Astrocyte (in vitro differentiated cells and primary cell): ENCODE data around the gene INPP5K. TPM values are rescaled to one million over a fixed set of nuclear protein-coding genes. Genes with fewer than 3 reads are reported as not detected.

ENCODE experiments used
- DNase-seq: peaks from one replicate; pipeline ENCODE4 v3.0.0-alpha.2; 2010; ENCODE audit warnings: low read depth
- FAIRE-seq: peaks from 2 replicates; lab custom pipeline; 2011; peaks lifted over from hg19 to GRCh38; lab: Jason Lieb, UNC
- H2AFZ ChIP-seq: 2 replicates; pipeline ENCODE4 v1.6.0; 2012; ENCODE audit warnings: low read depth, low read length, inconsistent platforms
- H3K27ac ChIP-seq: 2 replicates; pipeline ENCODE4 v1.5.1; 2011; ENCODE audit warnings: low read depth, low read length, inconsistent platforms
- H3K27me3 ChIP-seq: 2 replicates; pipeline ENCODE4 v1.6.0; 2011; ENCODE audit warnings: low read length, inconsistent platforms; ENCODE audit not compliant: insufficient read depth
- H3K36me3 ChIP-seq: 2 replicates; pipeline ENCODE4 v1.5.1; 2011; ENCODE audit warnings: low read length, inconsistent platforms; ENCODE audit not compliant: insufficient read depth
- H3K4me1 ChIP-seq: 2 replicates; pipeline ENCODE4 v1.5.1; 2011; ENCODE audit warnings: low read length, inconsistent platforms; ENCODE audit not compliant: insufficient read depth
- H3K4me2 ChIP-seq: 2 replicates; pipeline ENCODE4 v1.6.0; 2012; ENCODE audit warnings: low read length, inconsistent platforms
- H3K4me3 ChIP-seq: 2 replicates; pipeline ENCODE4 v1.5.1; 2011; ENCODE audit warnings: low read depth, mild to moderate bottlenecking, low read length, inconsistent platforms; ENCODE audit not compliant: insufficient read depth
- H3K79me2 ChIP-seq: 2 replicates; pipeline ENCODE4 v1.6.0; 2012; ENCODE audit warnings: mild to moderate bottlenecking, low read length, inconsistent platforms; ENCODE audit not compliant: insufficient read depth
- H3K9ac ChIP-seq: 2 replicates; pipeline ENCODE4 v1.6.0; 2012; ENCODE audit warnings: mild to moderate bottlenecking, low read length, inconsistent platforms
- H3K9me3 ChIP-seq: 2 replicates; pipeline ENCODE4 v1.5.1; 2012; ENCODE audit warnings: low read depth, mild to moderate bottlenecking, low read length, inconsistent platforms; ENCODE audit not compliant: insufficient read depth
- H4K20me1 ChIP-seq: 2 replicates; pipeline ENCODE4 v1.6.0; 2012; ENCODE audit warnings: low read length, inconsistent platforms; ENCODE audit not compliant: insufficient read depth
- H3K27ac Mint-ChIP-seq: one replicate; pipeline ENCODE4 v1.8.0; 2021; ENCODE audit warnings: mild to moderate bottlenecking, mixed read lengths; ENCODE audit not compliant: unreplicated experiment
- H3K27me3 Mint-ChIP-seq: one replicate; pipeline ENCODE4 v1.8.0; 2021; ENCODE audit warnings: low read depth, mixed read lengths; ENCODE audit not compliant: unreplicated experiment
- H3K36me3 Mint-ChIP-seq: one replicate; pipeline ENCODE4 v1.8.0; 2021; ENCODE audit warnings: low read depth, mixed read lengths; ENCODE audit not compliant: unreplicated experiment
- H3K4me1 Mint-ChIP-seq: one replicate; pipeline ENCODE4 v1.8.0; 2021; ENCODE audit warnings: low read depth, mixed read lengths; ENCODE audit not compliant: unreplicated experiment
- H3K4me3 Mint-ChIP-seq: one replicate; pipeline ENCODE4 v1.8.0; 2021; ENCODE audit warnings: mild to moderate bottlenecking, moderate library complexity, mixed read lengths; ENCODE audit not compliant: unreplicated experiment
- H3K9me3 Mint-ChIP-seq: one replicate; pipeline ENCODE4 v1.8.0; 2021; ENCODE audit warnings: mild to moderate bottlenecking, mixed read lengths; ENCODE audit not compliant: unreplicated experiment
- CTCF ChIP-seq: IDR thresholded peaks from 2 replicates; pipeline ENCODE4 v1.5.1; 2011; ENCODE audit warnings: low read depth, mild to moderate bottlenecking, inconsistent platforms, low read length, moderate library complexity; ENCODE audit not compliant: insufficient read depth
- EZH2 ChIP-seq: IDR thresholded peaks from 2 replicates; pipeline ENCODE4 v1.6.1; 2012; ENCODE audit warnings: mild to moderate bottlenecking, low read length, inconsistent platforms; ENCODE audit not compliant: insufficient read depth
- total RNA-seq: library from RNA; stranded (reverse); gene quantifications from 2 replicates; pipeline ENCODE4 v1.2.1, GENCODE V29; 2021

Gene INPP5K
- total RNA-seq, 1 donor from 2014 or later = 26.7 TPM

GRCh38 chr17:1548032-1548431, 31.6 kb upstream of the INPP5K start:
- H3K36me3 ChIP-seq = peaks cover 19% of the 10 kb centered on the region
- H3K27ac Mint-ChIP-seq = peak overlapping the region; percentile 12
- no peaks in the 10 kb centered on the region for H3K9me3 ChIP-seq

DNA sequence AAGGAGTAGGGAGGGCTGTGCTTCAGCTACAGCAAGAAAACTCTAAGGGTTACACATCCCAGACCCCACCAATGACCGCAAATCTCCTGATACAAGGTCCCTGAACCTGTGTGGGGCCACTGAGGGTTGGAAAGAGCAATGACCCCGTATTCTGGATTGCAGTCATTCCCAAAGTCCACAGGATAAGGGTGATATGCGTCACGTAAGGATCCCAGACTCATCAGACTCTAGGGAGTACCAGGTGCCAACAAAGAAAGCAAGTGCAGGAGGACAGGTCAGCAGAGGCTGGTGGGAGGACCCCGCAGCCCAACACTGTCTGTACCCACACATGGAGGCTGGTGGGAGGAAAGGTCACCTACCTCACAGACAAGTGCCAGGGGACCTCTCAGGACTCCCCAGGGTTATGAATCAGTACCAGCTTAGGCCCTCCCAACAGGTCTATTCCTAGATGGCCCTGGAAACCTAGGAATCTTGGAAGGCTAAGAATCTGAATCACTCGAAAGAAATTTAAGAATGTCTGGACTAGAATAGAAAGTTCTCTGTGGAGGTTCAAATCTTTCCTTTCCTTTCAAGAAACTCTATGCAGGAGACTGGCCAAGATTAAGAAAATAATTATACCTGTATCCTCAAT, 30.0 kb upstream of the INPP5K start:
- H3K9ac ChIP-seq = no peak overlapping the region
- peaks cover 24% of the 10 kb centered on the region for H3K36me3 Mint-ChIP-seq
- DNase-seq (no peak), FAIRE-seq (no peak)
- H3K9me3 ChIP-seq = no peaks in the 10 kb centered on the region
- peaks cover 29% of the 10 kb centered on the region for H4K20me1 ChIP-seq
- peak overlapping the region; percentile 53 for H3K27ac Mint-ChIP-seq
- no peak overlapping the region for H3K4me2 ChIP-seq
- H3K27me3 Mint-ChIP-seq = no peaks in the 10 kb centered on the region
- H3K9me3 Mint-ChIP-seq = no peaks in the 10 kb centered on the region
- H3K27ac ChIP-seq = no peak overlapping the region
- peaks cover 13% of the 10 kb centered on the region for H3K4me1 ChIP-seq
- H3K79me2 ChIP-seq = no peaks in the 10 kb centered on the region
- H3K4me3 Mint-ChIP-seq = no peak overlapping the region
- H3K27me3 ChIP-seq = no peaks in the 10 kb centered on the region
- no peak overlapping the region for H3K4me3 ChIP-seq
- TF ChIP-seq EZH2 (no peak), CTCF (no peak)
- H3K36me3 ChIP-seq = peaks cover 15% of the 10 kb centered on the region
- no peak overlapping the region for H2AFZ ChIP-seq
- H3K4me1 Mint-ChIP-seq = peaks cover 14% of the 10 kb centered on the region

More at GRCh38 chr17:1548032-1548431, 31.6 kb upstream of the INPP5K start:
- peaks cover 3% of the 10 kb centered on the region for H3K79me2 ChIP-seq
- H3K27me3 ChIP-seq = no peaks in the 10 kb centered on the region
- no peak overlapping the region for H3K4me3 Mint-ChIP-seq
- no peak for TF ChIP-seq EZH2
- H3K9me3 Mint-ChIP-seq = no peaks in the 10 kb centered on the region
- peaks cover 25% of the 10 kb centered on the region for H4K20me1 ChIP-seq
- H3K27ac ChIP-seq = no peak overlapping the region
- H3K27me3 Mint-ChIP-seq = no peaks in the 10 kb centered on the region
- H3K36me3 Mint-ChIP-seq = peaks cover 20% of the 10 kb centered on the region
- H2AFZ ChIP-seq = no peak overlapping the region
- DNase-seq (no peak), FAIRE-seq (no peak)
- peaks cover 10% of the 10 kb centered on the region for H3K4me1 Mint-ChIP-seq
- H3K4me1 ChIP-seq = peaks cover 6% of the 10 kb centered on the region
- no peak overlapping the region for H3K4me3 ChIP-seq
- no peak overlapping the region for H3K9ac ChIP-seq
- no peak overlapping the region for H3K4me2 ChIP-seq

GRCh38 chr17:1545618-1546017, 29.2 kb upstream of the INPP5K start:
- no peak overlapping the region for H2AFZ ChIP-seq
- TF ChIP-seq CTCF (no peak), EZH2 (no peak)
- no peak overlapping the region for H3K4me2 ChIP-seq
- Mint-ChIP-seq H3K36me3 (peaks cover 22% of the 10 kb centered on the region), H3K9me3 (no peaks in the 10 kb centered on the region), H3K27ac (no peak overlapping the region), H3K4me3 (no peak overlapping the region), H3K27me3 (no peaks in the 10 kb centered on the region), H3K4me1 (peaks cover 14% of the 10 kb centered on the region)
- H3K27me3 ChIP-seq = no peaks in the 10 kb centered on the region
- DNase-seq (no peak), FAIRE-seq (no peak)
- H3K4me1 ChIP-seq = peaks cover 13% of the 10 kb centered on the region
- no peaks in the 10 kb centered on the region for H3K79me2 ChIP-seq
- H3K36me3 ChIP-seq = peaks cover 14% of the 10 kb centered on the region
- no peak overlapping the region for H3K4me3 ChIP-seq
- no peaks in the 10 kb centered on the region for H3K9me3 ChIP-seq
- H3K27ac ChIP-seq = no peak overlapping the region
- H4K20me1 ChIP-seq = peaks cover 32% of the 10 kb centered on the region
- no peak overlapping the region for H3K9ac ChIP-seq
